HepG2 (cell line): ENCODE results near the gene RAX.

Experiments
- CENPX ChIP-seq: sonication (generic); formaldehyde crosslinking; IDR thresholded peaks from 2 replicates; pipeline ENCODE4 v1.9.0; 2021; ENCODE audit warnings: mild to moderate bottlenecking, missing genetic modification reagents, moderate library complexity
- HNRNPK ChIP-seq: fragments of 200-400 bp; formaldehyde crosslinking; IDR thresholded peaks from 2 replicates; pipeline ENCODE4 v1.6.1; 2018; ENCODE audit warnings: low read length, low read depth, moderate library complexity, mild to moderate bottlenecking; ENCODE audit not compliant: poor library complexity, severe bottlenecking
- ZFX ChIP-seq: sonication (generic); formaldehyde crosslinking; IDR thresholded peaks from 2 replicates; pipeline ENCODE4 v1.4.0; 2020; ENCODE audit warnings: mild to moderate bottlenecking, low read depth, missing genetic modification reagents, moderate library complexity
- ZSCAN30 ChIP-seq: sonication (generic); formaldehyde crosslinking; IDR thresholded peaks from 2 replicates; pipeline ENCODE4 v1.5.0; 2020; ENCODE audit warnings: mild to moderate bottlenecking, missing genetic modification reagents
- TF ChIP-seq, protein P1 (sequence below): sonication (generic); formaldehyde crosslinking; IDR thresholded peaks from 2 replicates; pipeline ENCODE4 v1.4.0; 2020; ENCODE audit warnings: mild to moderate bottlenecking, missing genetic modification reagents
- TF ChIP-seq, protein P2 (sequence below): sonication (generic); formaldehyde crosslinking; IDR thresholded peaks from 2 replicates; pipeline ENCODE4 v1.5.0; 2020; ENCODE audit warnings: mild to moderate bottlenecking, missing genetic modification reagents, moderate library complexity

DNA sequence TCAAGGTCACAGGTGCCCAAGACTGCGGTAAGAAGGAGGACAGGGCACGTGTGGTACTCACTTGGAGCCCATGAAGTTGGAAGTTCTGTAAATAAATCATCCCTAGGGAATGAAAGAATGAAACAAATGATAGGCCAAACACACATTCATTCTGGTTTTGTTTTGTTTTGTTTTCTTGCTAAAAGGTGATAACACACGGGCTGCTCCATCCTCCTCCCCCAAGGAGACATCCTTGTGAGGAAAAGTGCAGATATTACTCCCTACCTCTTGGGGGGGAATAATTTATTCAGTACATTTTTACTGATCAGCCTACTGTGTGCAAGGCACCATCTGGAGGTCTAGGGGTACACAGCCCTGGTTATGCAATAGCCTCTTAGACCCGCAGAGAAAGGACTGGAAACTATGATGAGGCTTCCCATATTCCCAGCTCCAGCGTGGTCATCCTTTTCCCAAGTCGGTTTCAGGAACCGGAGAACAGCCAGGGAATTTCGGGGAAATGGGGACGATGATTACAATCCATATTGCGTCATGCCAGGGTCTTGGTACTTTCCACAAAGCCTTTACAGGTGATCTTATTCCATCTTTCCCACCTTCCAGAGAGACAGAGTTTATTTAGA lies 6.3 kb downstream of the RAX start:
- TF ChIP-seq, protein P1, sequence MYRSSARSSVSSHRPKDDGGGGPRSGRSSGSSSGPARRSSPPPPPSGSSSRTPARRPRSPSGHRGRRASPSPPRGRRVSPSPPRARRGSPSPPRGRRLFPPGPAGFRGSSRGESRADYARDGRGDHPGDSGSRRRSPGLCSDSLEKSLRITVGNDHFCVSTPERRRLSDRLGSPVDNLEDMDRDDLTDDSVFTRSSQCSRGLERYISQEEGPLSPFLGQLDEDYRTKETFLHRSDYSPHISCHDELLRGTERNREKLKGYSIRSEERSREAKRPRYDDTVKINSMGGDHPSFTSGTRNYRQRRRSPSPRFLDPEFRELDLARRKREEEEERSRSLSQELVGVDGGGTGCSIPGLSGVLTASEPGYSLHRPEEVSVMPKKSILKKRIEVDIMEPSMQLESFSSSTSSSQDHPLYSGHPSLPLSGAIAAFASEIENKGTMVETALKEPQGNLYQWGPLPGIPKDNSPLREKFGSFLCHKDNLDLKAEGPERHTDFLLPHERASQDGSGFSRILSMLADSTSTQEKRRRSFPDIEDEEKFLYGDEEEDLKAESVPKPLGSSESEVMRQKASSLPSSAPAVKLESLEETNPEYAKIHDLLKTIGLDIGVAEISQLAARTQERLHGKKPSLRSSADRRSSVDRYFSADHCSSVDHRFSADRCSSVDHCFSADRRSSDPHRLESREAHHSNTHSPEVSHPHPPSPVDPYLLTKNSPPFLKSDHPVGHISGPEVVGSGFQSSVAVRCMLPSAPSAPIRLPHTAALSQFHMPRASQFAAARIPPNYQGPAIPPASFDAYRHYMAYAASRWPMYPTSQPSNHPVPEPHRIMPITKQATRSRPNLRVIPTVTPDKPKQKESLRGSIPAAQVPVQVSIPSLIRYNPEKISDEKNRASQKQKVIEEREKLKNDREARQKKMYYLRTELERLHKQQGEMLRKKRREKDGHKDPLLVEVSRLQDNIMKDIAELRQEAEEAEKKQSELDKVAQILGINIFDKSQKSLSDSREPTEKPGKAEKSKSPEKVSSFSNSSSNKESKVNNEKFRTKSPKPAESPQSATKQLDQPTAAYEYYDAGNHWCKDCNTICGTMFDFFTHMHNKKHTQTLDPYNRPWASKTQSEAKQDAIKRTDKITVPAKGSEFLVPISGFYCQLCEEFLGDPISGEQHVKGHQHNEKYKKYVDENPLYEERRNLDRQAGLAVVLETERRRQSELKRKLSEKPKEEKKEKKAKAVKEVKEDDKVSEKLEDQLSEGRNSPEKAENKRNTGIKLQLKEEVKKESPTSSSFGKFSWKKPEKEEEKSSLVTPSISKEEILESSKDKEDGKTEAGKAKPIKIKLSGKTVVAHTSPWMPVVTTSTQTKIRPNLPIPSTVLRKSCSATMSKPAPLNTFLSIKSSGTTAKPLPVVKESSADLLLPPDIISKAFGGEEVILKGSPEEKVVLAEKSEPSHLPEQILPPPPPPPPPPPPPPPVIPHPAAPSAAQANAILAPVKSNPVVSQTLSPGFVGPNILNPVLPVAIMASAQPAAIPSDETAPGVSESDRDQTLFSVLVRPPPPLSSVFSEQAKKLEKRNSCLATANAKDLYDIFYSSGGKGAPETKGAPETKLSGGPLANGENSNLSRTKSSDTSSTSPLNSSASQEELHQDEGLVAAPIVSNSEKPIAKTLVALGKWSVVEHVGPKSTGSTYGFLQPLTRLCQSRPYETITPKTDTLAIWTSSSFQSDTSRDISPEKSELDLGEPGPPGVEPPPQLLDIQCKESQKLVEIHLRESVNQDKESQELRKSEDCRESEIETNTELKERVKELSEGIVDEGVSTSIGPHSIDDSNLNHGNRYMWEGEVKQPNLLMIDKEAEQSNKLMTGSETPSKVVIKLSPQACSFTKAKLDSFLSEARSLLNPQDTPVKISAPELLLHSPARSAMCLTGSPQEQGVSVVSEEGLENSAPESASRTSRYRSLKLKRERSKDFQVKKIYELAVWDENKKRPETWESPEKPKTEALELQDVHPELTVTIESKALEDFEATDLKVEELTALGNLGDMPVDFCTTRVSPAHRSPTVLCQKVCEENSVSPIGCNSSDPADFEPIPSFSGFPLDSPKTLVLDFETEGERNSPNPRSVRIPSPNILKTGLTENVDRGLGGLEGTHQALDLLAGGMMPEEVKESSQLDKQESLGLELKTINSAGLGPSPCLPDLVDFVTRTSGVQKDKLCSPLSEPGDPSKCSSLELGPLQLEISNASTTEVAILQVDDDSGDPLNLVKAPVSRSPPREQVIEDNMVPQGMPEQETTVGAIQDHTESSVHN (CRISPR knock-in tag) = no peak
- TF ChIP-seq, protein P2, sequence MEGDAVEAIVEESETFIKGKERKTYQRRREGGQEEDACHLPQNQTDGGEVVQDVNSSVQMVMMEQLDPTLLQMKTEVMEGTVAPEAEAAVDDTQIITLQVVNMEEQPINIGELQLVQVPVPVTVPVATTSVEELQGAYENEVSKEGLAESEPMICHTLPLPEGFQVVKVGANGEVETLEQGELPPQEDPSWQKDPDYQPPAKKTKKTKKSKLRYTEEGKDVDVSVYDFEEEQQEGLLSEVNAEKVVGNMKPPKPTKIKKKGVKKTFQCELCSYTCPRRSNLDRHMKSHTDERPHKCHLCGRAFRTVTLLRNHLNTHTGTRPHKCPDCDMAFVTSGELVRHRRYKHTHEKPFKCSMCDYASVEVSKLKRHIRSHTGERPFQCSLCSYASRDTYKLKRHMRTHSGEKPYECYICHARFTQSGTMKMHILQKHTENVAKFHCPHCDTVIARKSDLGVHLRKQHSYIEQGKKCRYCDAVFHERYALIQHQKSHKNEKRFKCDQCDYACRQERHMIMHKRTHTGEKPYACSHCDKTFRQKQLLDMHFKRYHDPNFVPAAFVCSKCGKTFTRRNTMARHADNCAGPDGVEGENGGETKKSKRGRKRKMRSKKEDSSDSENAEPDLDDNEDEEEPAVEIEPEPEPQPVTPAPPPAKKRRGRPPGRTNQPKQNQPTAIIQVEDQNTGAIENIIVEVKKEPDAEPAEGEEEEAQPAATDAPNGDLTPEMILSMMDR (CRISPR knock-in tag) = no peak
- TF ChIP-seq CENPX (no peak), HNRNPK (no peak), ZSCAN30 (CRISPR knock-in tag) (no peak), ZFX (CRISPR knock-in tag) (no peak)
